Activated gamma-delta T cell treated with Interleukin-2 at 50 U/mL for 16 hours (primary cell): ENCODE data around the gene ETDA.
"Not testable (repeated sequence)": the region's sequence is repeated elsewhere in the genome, so short reads cannot be mapped to it uniquely, and the experiment has no call there.

ENCODE experiments used
- DNase-seq: peaks from one replicate; pipeline ENCODE4 v3.0.0-alpha.2; 2020

ETDA gene

GRCh38 chrX:135252011-135252518 is at the start of gene ETDA:
ETDA (plus strand) TSS chrX:135252061; CDS start chrX:135253277, 1,216 bp downstream.
- not testable (repeated sequence) for DNase-seq

DNA sequence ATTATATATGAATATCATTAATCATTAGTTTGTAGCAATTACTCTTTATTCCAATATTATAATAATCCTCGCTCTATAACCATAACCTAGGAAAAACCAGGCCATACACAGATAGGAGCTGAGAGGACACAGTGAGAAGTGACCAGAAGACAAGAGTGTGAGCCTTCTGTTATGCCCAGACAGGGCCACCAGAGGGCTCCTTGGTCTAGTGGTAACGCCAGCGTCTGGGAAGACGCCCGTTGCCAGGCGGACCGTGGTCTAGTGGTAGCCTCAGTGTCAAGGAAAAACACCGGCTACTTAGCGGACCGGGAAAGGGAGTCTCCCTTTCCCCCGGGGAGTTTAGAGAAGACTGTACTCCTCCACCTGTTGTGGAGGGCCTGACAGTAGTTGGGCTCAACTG is 45.4 kb upstream of the ETDA start:
- DNase-seq, result peak; percentile 16

DNA sequence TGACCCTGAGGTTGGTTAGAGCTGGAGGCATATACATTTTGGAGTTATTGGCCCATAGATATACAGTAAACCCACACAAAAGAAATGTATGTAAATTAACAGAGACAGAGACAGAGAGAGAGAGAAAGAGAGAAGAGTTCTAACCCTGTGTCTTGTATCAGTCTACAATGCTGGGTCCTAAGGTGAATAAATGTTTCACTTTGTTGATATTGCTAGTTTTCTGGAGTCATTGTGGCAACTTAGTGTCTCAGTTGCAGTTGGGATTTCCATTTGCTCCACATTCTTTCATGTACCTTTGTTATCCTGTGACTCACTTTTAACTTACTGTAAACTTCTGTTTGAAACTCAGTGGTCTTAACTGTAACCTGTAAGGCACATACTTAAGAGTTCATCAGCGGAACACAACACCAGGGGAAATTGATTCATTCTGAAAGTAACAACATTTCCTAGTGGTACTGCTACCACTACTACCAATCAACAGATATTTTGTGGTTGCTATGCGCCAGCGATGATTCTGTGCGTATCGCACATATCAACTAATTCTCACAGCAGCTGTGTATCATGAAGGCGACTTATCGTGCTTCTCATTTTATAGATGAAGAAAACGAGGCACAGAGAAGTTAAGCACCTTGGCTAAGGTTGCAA is 38.5 kb upstream of the ETDA start:
- no peak for DNase-seq

DNA sequence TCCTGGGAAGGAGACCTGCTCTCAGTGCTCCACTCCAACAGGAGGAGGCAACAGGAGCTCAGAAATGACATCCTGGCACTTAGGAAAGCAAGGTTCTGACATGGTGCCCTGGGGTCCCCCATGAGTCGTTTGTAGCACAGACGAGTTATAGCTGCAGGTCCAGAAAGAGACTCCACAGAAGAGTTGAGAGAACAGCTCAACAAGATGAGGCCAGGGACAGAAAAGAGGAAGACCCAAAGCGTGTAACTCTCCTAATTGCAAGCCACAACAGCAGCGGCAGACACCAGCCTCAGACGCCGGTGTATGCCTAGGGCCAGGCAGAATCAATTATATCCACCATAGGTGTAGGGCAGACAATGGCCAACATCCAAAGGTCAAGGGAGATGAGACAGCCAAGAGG is 5.9 kb upstream of the ETDA start:
- DNase-seq, result not testable (repeated sequence)

DNA sequence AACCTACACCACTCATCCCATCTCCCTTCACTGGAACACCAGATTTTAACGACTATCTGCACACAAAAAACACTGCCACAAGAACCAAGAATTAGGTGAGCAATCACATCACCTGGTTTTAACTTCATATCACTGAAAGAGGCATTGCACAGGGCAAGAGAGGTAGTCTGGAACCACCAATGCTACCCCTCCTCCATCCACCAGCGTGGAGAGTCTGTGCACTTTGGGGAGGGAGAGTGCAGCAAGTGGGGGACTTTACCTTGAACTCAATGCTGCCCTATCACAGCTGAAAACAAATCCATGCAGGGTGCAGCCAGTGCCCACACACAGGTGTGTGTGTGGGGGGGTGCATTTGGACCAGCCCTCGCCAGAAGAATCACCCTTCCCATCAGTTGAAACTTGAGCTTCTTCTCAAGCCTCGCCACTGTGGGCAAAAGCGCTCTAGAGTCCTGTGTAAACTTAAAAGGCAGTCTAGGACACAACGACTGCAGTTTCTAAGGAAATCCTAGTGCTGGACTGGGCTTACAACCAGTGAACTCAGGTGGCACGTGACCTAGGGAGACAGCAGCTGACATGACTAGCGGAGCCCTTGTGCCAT is 4.3 kb downstream of the ETDA start:
- DNase-seq, result not testable (repeated sequence)

- no peak for DNase-seq
Observed at GRCh38 chrX:135256923-135257322, 5.1 kb downstream of the ETDA start.

DNA sequence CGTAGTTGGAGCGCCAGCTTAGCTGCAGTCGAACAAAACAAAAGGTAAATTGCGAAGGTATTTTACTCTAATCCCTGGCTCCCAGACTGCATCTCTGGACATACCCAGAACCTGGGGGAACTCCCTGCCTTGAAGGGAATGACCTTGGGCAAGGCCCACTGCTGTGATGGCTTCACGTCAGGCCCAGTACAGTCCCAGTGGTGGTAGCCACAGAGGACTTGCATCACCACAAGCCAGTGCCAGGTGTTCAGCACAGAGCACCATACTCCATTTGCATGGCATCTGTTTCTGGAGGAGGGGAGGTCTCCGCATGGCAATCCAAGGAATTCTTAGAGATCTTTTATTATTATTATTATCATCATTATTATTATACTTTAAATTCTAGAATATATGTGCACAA is 5.6 kb downstream of the ETDA start:
- no peak for DNase-seq

- DNase-seq, result not testable (repeated sequence)
Observed at GRCh38 chrX:135260976-135261375, 9.1 kb downstream of the ETDA start.

DNA sequence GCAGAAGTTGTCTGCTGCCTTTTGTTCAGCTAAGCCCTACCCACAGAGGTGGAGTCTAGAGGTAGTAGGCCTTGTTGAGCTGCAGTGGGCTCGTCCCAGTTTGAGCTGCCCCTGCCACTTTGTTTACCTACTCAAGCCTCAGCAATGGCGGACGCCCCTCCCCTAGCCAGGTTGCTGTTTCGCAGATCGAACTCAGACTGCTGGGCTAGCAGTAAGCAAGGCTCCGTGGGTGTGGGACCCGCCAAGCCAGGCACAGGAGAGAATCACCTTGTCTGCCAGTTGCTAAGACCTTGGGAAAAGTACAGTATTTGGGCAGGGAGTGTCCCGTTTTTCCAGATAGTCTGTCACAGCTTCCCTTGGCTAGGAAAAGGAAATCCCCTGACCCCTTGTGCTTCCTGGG is 11.5 kb downstream of the ETDA start:
- not testable (repeated sequence) for DNase-seq

DNA sequence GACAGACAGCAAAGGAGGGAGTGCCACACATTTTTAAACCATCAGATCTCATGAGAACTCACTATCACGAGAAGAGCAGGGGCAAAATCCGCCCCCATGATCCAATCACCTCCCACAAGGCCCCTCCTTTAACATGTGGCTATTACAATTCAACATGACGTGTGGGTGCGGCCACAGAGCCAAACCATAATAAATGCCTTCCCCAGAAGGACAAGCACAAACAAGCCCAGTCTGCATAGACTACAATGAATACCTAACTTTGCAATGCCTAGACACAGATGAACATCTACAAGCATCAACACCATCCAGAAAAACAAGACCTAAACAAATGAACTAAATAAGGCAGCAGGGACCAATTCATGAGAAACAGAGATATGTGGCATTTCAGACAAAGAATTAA is 12.3 kb downstream of the ETDA start:
- no peak for DNase-seq

DNA sequence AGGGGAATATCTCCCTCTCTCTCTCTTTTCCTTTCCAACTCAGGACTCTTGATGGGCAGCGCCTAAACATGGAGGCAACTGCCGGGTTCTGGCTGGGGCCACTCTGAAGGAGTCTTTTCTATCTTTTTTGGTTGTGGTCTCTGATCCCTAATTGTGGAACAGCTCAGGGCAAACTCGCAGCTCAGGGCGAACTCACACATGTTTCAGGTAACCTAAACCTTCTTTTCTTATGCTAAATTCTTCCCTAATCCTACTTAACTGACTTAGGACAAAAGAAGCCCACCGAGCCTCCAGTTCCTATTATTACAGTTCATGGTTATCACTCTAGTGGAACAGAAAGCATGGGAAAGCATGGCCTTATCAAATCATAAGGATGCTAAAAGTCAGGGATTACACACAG is 21.3 kb downstream of the ETDA start:
- DNase-seq, result no peak

GRCh38 chrX:135275973-135276372 is 24.1 kb downstream of the ETDA start:
- DNase-seq, result no peak

DNA sequence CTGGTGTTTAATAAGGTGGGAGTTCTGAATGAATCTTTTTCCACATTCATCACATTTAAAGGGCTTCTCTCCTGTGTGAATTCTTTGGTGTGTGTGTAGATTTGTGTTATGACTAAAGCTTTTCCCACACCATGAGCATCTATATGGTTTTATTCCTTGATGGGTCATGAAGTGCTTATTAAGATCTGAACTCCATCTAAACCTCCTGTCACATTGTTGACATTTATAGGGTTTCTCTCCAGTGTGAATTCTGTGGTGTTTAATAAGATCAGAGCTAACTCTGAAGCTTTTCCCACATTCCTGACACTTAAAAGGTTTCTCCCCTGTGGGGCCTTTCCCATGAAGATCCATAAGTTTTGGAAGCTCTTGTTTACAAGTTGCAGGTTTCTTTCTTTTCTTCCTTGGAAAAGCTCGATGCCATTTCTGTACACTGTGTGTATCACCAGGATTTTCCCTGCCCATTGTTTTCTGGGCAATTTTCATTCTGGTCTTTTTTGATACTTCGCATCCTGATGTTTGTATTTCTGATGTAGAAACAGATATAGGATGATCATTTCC is 35.5 kb downstream of the ETDA start:
- DNase-seq, result no peak

GRCh38 chrX:135295238-135295943 is 43.5 kb downstream of the ETDA start:
- DNase-seq, result peak; percentile 48

- DNase-seq, result no peak
Observed at GRCh38 chrX:135295944-135296305, 44.1 kb downstream of the ETDA start.

DNA sequence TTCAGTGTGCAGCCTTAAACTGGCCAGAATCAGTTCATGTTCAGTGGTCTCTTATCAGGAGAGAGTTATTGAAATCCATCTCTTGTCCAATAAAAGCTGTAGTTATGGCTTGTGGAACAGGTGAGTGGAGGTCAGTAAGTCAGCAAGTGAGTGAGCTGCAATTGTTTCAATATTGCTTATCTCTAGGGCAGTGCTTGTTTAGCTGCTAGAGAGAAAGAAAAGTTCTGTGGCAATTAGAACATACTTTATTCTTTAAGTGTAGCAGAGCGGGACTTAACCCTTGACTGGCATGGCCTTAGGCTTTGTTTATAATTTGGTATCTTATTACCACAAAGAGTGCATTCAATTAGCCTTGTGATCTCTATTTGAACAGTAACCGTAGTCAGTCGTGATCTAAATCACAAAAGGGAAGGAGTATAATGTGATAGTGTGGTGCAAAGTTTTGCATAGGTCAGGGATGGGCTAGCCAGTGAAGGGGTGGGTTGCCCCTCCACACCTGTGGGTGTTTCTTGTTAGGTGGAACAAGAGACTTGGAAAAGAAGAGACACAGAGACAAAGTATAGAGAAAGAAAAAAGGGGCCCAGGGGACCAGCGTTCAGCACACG is 50.5 kb downstream of the ETDA start:
- DNase-seq, result no peak
